Neural progenitor cell (in vitro differentiated cells): ENCODE data around the gene MBNL2. TPM values are rescaled to one million over a fixed set of nuclear protein-coding genes. Genes with fewer than 3 reads are reported as not detected.

Experiments used
- DNase-seq: peaks from one replicate; pipeline ENCODE4 v3.0.0-alpha.2; 2016; ENCODE audit warnings: low spot score
- H2AFZ ChIP-seq: fragments of 200-600 bp; sonication (generic); replicated peaks from 2 replicates; pipeline ENCODE4 v1.6.1; 2016; ENCODE audit warnings: antibody characterized with exemption
- H3F3A ChIP-seq: fragments of 200-600 bp; sonication (generic); 2 replicates; pipeline ENCODE4 v1.6.1; 2016; ENCODE audit warnings: antibody characterized with exemption, low read depth
- H3K27ac ChIP-seq: fragments of 200-600 bp; sonication (generic); 2 replicates; pipeline ENCODE4 v1.5.1; 2016; ENCODE audit warnings: mild to moderate bottlenecking
- H3K27me3 ChIP-seq: fragments of 200-600 bp; sonication (generic); 2 replicates; pipeline ENCODE4 v1.6.1; 2016; ENCODE audit warnings: mild to moderate bottlenecking, moderate library complexity
- H3K36me3 ChIP-seq: fragments of 200-600 bp; sonication (generic); 2 replicates; pipeline ENCODE4 v1.5.1; 2016
- H3K4me1 ChIP-seq: fragments of 200-600 bp; sonication (generic); 2 replicates; pipeline ENCODE4 v1.6.1; 2016; ENCODE audit warnings: mixed run types
- H3K4me2 ChIP-seq: fragments of 200-600 bp; sonication (generic); 2 replicates; pipeline ENCODE4 v1.6.1; 2016
- H3K4me3 ChIP-seq: fragments of 200-600 bp; sonication (generic); 2 replicates; pipeline ENCODE4 v1.5.1; 2016
- H3K79me2 ChIP-seq: fragments of 200-600 bp; sonication (generic); 2 replicates; pipeline ENCODE4 v1.6.1; 2016; ENCODE audit warnings: low read depth
- H3K9ac ChIP-seq: fragments of 200-600 bp; sonication (generic); 2 replicates; pipeline ENCODE4 v1.6.1; 2016
- H3K9me3 ChIP-seq: fragments of 200-600 bp; sonication (generic); 2 replicates; pipeline ENCODE4 v1.5.1; 2016; ENCODE audit warnings: low read depth
- H4K20me1 ChIP-seq: fragments of 200-600 bp; sonication (generic); 2 replicates; pipeline ENCODE4 v1.6.1; 2016; ENCODE audit warnings: low read depth
- H3K27ac Mint-ChIP-seq: 3 replicates; pipeline ENCODE4 v1.8.0; 2021; ENCODE audit warnings: mixed read lengths
- H3K27me3 Mint-ChIP-seq: 2 replicates; pipeline ENCODE4 v1.8.0; 2022; ENCODE audit warnings: low read depth, mild to moderate bottlenecking, inconsistent platforms, moderate library complexity, mixed read lengths; ENCODE audit not compliant: insufficient read depth
- H3K36me3 Mint-ChIP-seq: 3 replicates; pipeline ENCODE4 v1.8.0; 2021; ENCODE audit warnings: mixed read lengths
- H3K4me1 Mint-ChIP-seq: 3 replicates; pipeline ENCODE4 v1.8.0; 2021; ENCODE audit warnings: mixed read lengths
- H3K4me3 Mint-ChIP-seq: 3 replicates; pipeline ENCODE4 v1.8.0; 2021; ENCODE audit warnings: mild to moderate bottlenecking, moderate library complexity, mixed read lengths
- H3K9me3 Mint-ChIP-seq: 3 replicates; pipeline ENCODE4 v1.8.0; 2020; ENCODE audit warnings: mixed read lengths
- EZH2 ChIP-seq: fragments of 200-600 bp; sonication (generic); IDR thresholded peaks from 2 replicates; pipeline ENCODE4 v1.6.1; 2017; ENCODE audit warnings: antibody characterized with exemption, mild to moderate bottlenecking, moderate library complexity
- EZH2phosphoT487 ChIP-seq: fragments of 200-600 bp; sonication (generic); IDR thresholded peaks from 2 replicates; pipeline ENCODE4 v1.6.1; 2017; ENCODE audit warnings: antibody characterized with exemption
- total RNA-seq: library from RNA; depleted of rRNA; stranded (reverse); fragments of >200 nt; gene quantifications from 2 replicates; pipeline ENCODE4 v1.2.3, GENCODE V29; 2015; ENCODE audit warnings: low replicate concordance
- TF ChIP-seq, protein P1 (sequence below): fragments of 200-600 bp; sonication (generic); IDR thresholded peaks from 2 replicates; pipeline ENCODE4 v1.5.1; 2017; ENCODE audit warnings: antibody characterized with exemption, mild to moderate bottlenecking

The MBNL2 gene
- total RNA-seq, 1 donor from 2014 or later: 19.6 TPM

DNA sequence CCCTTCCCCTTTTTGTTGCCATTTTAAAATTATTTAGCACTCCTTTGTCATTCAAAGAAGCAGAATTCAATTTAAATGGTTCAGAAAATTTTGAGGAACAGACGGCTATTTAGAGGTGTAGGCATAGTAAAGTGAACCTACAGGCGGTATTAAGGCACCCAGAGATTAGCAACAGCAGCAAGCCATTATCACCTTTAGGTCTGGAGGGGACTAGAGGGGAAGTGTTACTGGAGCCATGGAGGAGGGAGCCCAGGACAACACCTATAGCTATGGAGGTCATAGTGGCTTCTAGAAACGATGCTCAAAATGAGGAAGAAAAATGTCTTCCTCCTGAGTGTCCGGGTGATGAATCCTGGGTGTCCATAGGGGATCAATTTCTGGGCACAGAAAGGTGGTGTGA lies 25.8 kb upstream of the MBNL2 start:
- Histone ChIP-seq H3K4me3 (no peak overlapping the region), H3K9me3 (no peaks in the 10 kb centered on the region), H3K27me3 (no peaks in the 10 kb centered on the region), H3K36me3 (no peaks in the 10 kb centered on the region), H3F3A (no peaks in the 10 kb centered on the region), H3K9ac (no peak overlapping the region), H3K27ac (no peak overlapping the region), H4K20me1 (no peaks in the 10 kb centered on the region), H2AFZ (no peak overlapping the region), H3K79me2 (no peaks in the 10 kb centered on the region), H3K4me2 (no peak overlapping the region), H3K4me1 (no peaks in the 10 kb centered on the region)
- peaks cover 2% of the 10 kb centered on the region for H3K27me3 Mint-ChIP-seq
- no peaks in the 10 kb centered on the region for H3K4me1 Mint-ChIP-seq
- H3K36me3 Mint-ChIP-seq: no peaks in the 10 kb centered on the region
- H3K27ac Mint-ChIP-seq: no peak overlapping the region
- TF ChIP-seq, protein P1, sequence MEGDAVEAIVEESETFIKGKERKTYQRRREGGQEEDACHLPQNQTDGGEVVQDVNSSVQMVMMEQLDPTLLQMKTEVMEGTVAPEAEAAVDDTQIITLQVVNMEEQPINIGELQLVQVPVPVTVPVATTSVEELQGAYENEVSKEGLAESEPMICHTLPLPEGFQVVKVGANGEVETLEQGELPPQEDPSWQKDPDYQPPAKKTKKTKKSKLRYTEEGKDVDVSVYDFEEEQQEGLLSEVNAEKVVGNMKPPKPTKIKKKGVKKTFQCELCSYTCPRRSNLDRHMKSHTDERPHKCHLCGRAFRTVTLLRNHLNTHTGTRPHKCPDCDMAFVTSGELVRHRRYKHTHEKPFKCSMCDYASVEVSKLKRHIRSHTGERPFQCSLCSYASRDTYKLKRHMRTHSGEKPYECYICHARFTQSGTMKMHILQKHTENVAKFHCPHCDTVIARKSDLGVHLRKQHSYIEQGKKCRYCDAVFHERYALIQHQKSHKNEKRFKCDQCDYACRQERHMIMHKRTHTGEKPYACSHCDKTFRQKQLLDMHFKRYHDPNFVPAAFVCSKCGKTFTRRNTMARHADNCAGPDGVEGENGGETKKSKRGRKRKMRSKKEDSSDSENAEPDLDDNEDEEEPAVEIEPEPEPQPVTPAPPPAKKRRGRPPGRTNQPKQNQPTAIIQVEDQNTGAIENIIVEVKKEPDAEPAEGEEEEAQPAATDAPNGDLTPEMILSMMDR: no peak
- no peak for TF ChIP-seq EZH2phosphoT487
- no peak for TF ChIP-seq EZH2
- H3K4me3 Mint-ChIP-seq: no peak overlapping the region
- no peaks in the 10 kb centered on the region for H3K9me3 Mint-ChIP-seq
- DNase-seq: no peak

DNA sequence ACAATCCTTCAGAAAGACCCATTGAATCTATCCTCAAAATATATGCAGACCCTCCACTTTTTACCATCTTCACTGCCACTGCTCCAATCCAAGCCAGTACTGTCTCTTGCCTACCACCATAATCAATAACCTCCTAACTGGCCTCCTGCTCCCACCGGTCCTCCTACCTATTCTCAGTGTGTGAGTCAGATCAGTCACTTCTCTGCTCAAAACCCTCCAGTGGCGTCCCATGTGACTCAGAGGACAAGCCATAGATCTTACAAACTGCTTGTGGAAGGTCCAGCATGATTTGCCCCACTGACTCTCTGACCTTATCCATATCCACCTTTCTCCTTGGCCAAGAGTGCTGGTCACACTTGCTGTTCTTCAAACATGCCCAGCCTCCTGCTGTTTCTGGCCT lies 23.4 kb upstream of the MBNL2 start:
- no peak overlapping the region for H3K27ac ChIP-seq
- no peak overlapping the region for H3K9ac ChIP-seq
- H3K4me1 ChIP-seq: no peaks in the 10 kb centered on the region
- H3K36me3 Mint-ChIP-seq: no peaks in the 10 kb centered on the region
- no peak for DNase-seq
- no peaks in the 10 kb centered on the region for H3K79me2 ChIP-seq
- no peak for TF ChIP-seq EZH2
- TF ChIP-seq, protein P1: no peak
- no peak for TF ChIP-seq EZH2phosphoT487
- H4K20me1 ChIP-seq: no peaks in the 10 kb centered on the region
- H3K36me3 ChIP-seq: no peaks in the 10 kb centered on the region
- H3K27ac Mint-ChIP-seq: no peak overlapping the region
- H3K4me3 Mint-ChIP-seq: no peak overlapping the region
- H3K9me3 ChIP-seq: no peaks in the 10 kb centered on the region
- no peaks in the 10 kb centered on the region for H3F3A ChIP-seq
- no peaks in the 10 kb centered on the region for H3K27me3 ChIP-seq
- H2AFZ ChIP-seq: no peak overlapping the region
- peaks cover 4% of the 10 kb centered on the region for H3K27me3 Mint-ChIP-seq
- H3K4me3 ChIP-seq: no peak overlapping the region
- peaks cover 2% of the 10 kb centered on the region for H3K9me3 Mint-ChIP-seq
- H3K4me1 Mint-ChIP-seq: no peaks in the 10 kb centered on the region
- no peak overlapping the region for H3K4me2 ChIP-seq

DNA sequence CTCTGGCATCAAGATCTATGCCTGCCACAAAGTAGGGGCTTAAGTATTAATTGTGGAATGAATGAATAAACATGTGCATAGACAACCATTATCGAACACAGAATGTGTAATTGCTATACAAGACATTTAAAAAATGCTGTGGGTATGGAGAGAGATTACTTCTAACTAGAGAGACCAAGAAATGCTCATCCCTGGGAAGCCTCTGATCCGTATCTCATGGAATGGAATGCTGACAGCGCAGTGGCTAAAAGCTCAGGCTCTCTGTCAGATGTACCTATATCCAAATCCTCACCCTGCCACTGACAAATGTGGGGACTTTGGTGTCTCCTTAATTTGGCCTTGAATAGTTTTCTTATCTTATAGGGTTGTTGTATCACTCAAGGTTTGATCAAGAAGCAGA lies 22.7 kb upstream of the MBNL2 start:
- peaks cover 4% of the 10 kb centered on the region for H3K27me3 Mint-ChIP-seq
- no peaks in the 10 kb centered on the region for H3K36me3 ChIP-seq
- no peaks in the 10 kb centered on the region for H3K4me1 Mint-ChIP-seq
- no peaks in the 10 kb centered on the region for H3K79me2 ChIP-seq
- H3K4me3 Mint-ChIP-seq: no peak overlapping the region
- DNase-seq: no peak
- H3K27me3 ChIP-seq: no peaks in the 10 kb centered on the region
- no peaks in the 10 kb centered on the region for H3K4me1 ChIP-seq
- H2AFZ ChIP-seq: no peak overlapping the region
- no peaks in the 10 kb centered on the region for H3F3A ChIP-seq
- no peak overlapping the region for H3K9ac ChIP-seq
- H4K20me1 ChIP-seq: no peaks in the 10 kb centered on the region
- H3K36me3 Mint-ChIP-seq: no peaks in the 10 kb centered on the region
- no peak overlapping the region for H3K4me3 ChIP-seq
- peaks cover 2% of the 10 kb centered on the region for H3K9me3 Mint-ChIP-seq
- H3K27ac ChIP-seq: no peak overlapping the region
- H3K9me3 ChIP-seq: no peaks in the 10 kb centered on the region
- TF ChIP-seq, protein P1: no peak
- TF ChIP-seq EZH2phosphoT487: no peak
- TF ChIP-seq EZH2: no peak
- no peak overlapping the region for H3K4me2 ChIP-seq
- no peak overlapping the region for H3K27ac Mint-ChIP-seq
